Esophagus muscularis mucosa (tissue), 4 donors: Measurements from ENCODE around the gene GPC1.

Experiments
- CTCF ChIP-seq, 3 experiments: fragments of 200-600 bp in 2 of 3; fragments of 450-650 bp in 1 of 3; sonication (generic) in 2 of 3; IDR thresholded peaks; one replicate each; pipeline ENCODE4 v1.5.1; 2017 to 2019; ENCODE audit warnings: antibody characterized with exemption in 3 of 3, mild to moderate bottlenecking in 2 of 3, moderate library complexity in 1 of 3
- EP300 ChIP-seq: sonication (generic); formaldehyde crosslinking; IDR thresholded peaks from one replicate; pipeline ENCODE4 v1.6.1; 2017; ENCODE audit warnings: antibody characterized with exemption
- POLR2A ChIP-seq: fragments of 450-650 bp; IDR thresholded peaks from one replicate; pipeline ENCODE4 v1.6.1; 2017; ENCODE audit warnings: antibody characterized with exemption, moderate library complexity, mild to moderate bottlenecking, low read depth

- TF ChIP-seq EP300 (no peak), CTCF (IDR thresholded peaks at IDR 0.05) (no peak), POLR2A (no peak)
These were observed 26.7 kb downstream of the GPC1 start for GRCh38 chr2:240462073-240462706.
